Duodenal mucosa (tissue), 2 donors: ENCODE data around the gene ORMDL2.
"Not testable (repeated sequence)": the region's sequence is repeated elsewhere in the genome, so short reads cannot be mapped to it uniquely, and the experiment has no call there.

ENCODE experiments used
- H3K27ac ChIP-seq: one replicate; pipeline ENCODE4 v1.7.0; 2013; ENCODE audit warnings: low read depth, low read length
- H3K27me3 ChIP-seq, 2 donors: one replicate each; pipeline ENCODE4 v1.7.0; 2013; ENCODE audit warnings: low read length in 2 of 2, control low read depth in 1 of 2; ENCODE audit not compliant: insufficient read depth in 2 of 2, control insufficient read depth in 1 of 2
- H3K36me3 ChIP-seq, 2 donors: one replicate each; pipeline ENCODE4 v1.7.0; 2013; ENCODE audit warnings: low read length in 2 of 2, control low read depth in 1 of 2; ENCODE audit not compliant: insufficient read depth in 2 of 2, control insufficient read depth in 1 of 2
- H3K4me1 ChIP-seq, 2 donors: one replicate each; pipeline ENCODE4 v1.7.0; 2013; ENCODE audit warnings: low read length in 2 of 2, control low read depth in 1 of 2; ENCODE audit not compliant: insufficient read depth in 2 of 2, control insufficient read depth in 1 of 2
- H3K4me3 ChIP-seq, 2 donors: one replicate each; pipeline ENCODE4 v1.7.0; 2013; ENCODE audit warnings: low read length in 2 of 2, low read depth in 1 of 2
- H3K9ac ChIP-seq, 2 donors: one replicate each; pipeline ENCODE4 v1.7.0; 2013; ENCODE audit warnings: low read length in 2 of 2, low read depth in 1 of 2
- H3K9me3 ChIP-seq, 2 donors: one replicate each; pipeline ENCODE4 v1.7.0; 2013; ENCODE audit warnings: low read length in 2 of 2, control low read depth in 1 of 2; ENCODE audit not compliant: control insufficient read depth in 1 of 2

ORMDL2 gene

DNA sequence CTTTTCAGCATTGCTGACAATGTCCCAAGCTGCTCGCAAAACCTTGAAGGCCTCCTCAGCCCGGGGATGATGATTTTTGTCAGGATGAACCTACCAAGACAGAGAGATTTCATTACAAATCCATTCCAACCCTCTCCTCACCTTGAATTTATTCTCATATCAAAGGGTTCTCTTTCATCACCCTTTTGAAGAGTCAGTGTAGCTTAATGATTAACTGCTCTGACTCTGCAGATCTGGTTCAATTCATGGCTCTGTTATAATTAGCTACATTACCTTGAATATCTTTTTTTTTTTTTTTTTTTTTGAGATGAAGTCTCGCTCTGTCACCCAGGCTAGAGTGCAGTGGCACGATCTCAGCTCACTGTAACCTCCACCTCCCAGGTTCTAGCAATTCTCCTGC is 5.6 kb downstream of the ORMDL2 start:
- H3K27me3 ChIP-seq, result no peaks in the 10 kb centered on the region
- H3K36me3 ChIP-seq, result peaks cover 20 to 48% of the 10 kb centered on the region in 2 donors
- H3K4me1 ChIP-seq, result peaks cover 49 to 54% of the 10 kb centered on the region in 2 donors
- H3K9me3 ChIP-seq, result no peaks in the 10 kb centered on the region
- no peak overlapping the region for H3K27ac ChIP-seq
- no peak overlapping the region for H3K4me3 ChIP-seq
- no peak overlapping the region for H3K9ac ChIP-seq

DNA sequence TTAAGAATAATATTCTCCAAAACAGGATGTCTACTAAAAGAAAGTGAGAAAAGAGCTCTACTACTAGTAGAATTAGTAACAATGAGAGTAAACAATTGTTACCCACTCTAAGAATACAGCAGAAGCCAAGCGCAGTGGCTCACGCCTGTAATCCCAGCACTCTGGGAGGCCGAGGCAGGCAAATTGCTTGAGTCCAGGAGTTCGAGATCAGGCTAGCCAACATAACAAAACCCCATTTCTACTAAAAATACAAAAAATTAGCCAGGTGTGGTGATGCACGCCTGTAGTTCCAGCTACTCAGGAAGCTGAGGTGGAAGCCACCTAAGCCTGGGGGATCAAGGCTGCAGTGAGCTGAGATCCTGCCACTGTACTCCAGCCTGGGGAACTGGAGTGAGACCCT is 6.9 kb downstream of the ORMDL2 start:
- Histone ChIP-seq H3K27me3 (no peaks in the 10 kb centered on the region), H3K4me1 (peaks cover 41 to 46% of the 10 kb centered on the region in 2 donors), H3K4me3 (no peak overlapping the region), H3K9ac (no peak overlapping the region), H3K9me3 (no peaks in the 10 kb centered on the region), H3K27ac (no peak overlapping the region), H3K36me3 (peaks cover 14 to 41% of the 10 kb centered on the region in 2 donors)

DNA sequence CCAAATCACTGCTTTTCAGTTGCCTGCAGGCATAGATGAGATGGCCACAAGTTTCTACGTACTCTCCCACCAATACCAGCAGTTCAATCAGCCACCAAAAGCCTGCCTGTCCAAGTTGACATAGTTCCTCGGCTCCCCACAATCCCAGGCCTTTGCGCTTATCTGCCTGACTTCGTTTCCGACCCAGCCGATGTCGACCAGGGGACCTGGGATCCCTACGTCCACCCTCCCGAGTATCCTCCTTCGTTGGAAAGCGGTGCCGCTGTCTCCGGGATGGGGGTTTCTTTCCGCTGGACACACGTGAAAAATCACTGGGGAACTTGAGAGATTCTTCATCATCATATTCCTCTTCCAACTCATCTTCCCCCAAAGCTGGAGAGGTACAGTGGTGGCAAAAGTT is 10.0 kb downstream of the ORMDL2 start:
- peaks cover 3 to 10% of the 10 kb centered on the region in 2 donors for H3K36me3 ChIP-seq
- no peaks in the 10 kb centered on the region for H3K9me3 ChIP-seq
- no peaks in the 10 kb centered on the region for H3K27me3 ChIP-seq
- peak overlapping the region in 1 of 2 donors; percentile 48 for H3K4me3 ChIP-seq
- no peak overlapping the region for H3K27ac ChIP-seq
- H3K9ac ChIP-seq, result peak overlapping the region in 1 of 2 donors; percentile 25
- peaks cover 43 to 50% of the 10 kb centered on the region in 2 donors for H3K4me1 ChIP-seq

DNA sequence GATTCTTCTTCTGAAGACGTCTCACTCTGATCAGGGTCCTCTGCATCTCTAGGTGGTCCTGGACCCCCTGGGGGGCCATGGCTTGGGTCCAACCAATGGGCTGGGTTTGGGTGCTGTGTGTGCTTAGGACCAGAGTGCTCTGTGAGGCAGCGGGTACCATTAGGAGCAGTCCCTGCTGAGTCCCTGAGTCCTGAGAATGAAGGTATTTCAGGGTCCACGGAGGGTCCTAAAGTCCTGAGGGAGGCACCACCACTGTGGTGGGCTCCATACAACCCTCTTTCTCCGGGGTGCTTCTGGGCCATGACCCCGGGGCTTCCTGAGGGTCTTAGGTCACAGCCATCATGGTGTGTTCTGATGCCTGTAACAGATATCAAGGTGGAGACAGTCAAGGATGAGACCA is 10.5 kb downstream of the ORMDL2 start:
- Histone ChIP-seq H3K36me3 (peaks cover 3 to 5% of the 10 kb centered on the region in 2 donors), H3K4me1 (peaks cover 40 to 45% of the 10 kb centered on the region in 2 donors), H3K4me3 (peak overlapping the region; percentile 82 to 95), H3K9ac (peak overlapping the region; percentile 8 to 70), H3K27ac (no peak overlapping the region), H3K9me3 (no peaks in the 10 kb centered on the region), H3K27me3 (no peaks in the 10 kb centered on the region)

DNA sequence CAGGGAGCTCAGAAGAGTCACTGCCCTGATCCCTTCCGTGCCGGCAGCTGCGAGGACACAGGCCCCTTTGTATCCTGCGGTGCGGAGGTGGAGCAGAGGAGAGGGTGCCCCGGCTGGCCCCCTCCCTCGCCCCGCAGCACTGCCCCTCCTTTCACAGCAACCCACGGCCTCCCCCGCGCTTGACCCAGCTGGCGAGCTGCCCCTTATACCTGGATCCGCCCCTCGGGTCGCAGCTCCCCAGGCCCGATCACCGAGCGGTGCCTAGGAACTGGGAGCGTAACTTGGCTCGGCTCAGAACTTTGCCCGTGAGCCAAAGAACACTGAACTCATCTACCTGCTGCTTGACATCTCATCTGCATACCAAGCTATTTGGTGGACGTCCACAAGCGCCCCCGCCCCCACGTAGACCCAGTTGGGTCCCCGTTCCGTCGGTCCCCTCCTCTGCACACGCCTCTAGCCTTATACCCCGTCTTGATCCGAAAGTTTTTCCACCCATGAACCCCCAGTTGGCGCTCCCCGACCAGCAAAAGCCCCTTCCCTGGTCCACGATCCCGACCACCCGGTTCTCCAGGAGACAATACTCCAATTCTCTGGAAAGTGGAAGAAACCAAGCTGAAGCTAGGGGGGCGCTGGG is 12.2 kb downstream of the ORMDL2 start:
- peaks cover 24 to 36% of the 10 kb centered on the region in 2 donors for H3K4me1 ChIP-seq
- no peaks in the 10 kb centered on the region for H3K9me3 ChIP-seq
- H3K27ac ChIP-seq, result peak overlapping the region; percentile 93

DNA sequence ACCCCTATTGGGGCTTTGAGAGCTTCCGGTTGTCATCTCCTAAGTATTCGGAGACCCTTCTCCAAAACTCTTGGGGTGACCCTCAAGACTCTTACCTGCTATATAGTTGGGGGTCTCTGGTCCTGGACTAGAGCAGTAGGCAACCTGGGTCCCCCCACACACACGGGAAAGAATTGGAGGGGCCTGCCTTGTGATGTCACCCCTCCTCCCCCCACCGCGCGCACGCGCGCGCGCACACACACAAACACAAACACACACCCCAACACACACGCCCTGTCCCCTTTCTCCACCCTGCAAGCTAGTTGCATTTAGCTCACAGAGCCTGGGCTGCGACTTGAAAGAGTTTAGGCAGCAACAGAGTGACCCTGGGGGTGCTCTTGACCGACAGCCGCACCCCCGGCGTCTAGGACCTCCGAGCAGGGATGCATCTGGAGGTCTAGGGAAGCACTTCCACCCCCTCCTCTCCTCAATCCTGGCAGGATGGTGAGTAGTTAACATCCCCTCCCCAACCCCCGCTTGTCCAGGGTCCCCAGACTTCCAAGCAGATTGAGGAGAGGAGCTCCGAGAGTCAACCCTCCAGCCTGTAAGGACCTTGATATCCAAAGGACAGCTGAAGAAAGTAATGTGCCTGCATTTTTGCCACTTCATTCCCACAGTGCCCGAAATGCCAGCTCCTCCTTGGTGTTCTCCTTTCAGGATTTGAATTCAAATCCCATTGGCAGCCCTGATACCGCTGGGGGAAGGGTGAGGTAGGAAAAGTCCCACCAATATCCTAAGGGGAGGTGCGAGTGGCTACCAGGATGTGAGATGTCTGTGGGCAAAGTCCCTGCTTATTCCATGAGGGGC is 13.0 kb downstream of the ORMDL2 start:
- Histone ChIP-seq H3K4me3 (peak overlapping the region; percentile 95 to 98), H3K27ac (peak overlapping the region; percentile 93), H3K4me1 (peaks cover 19 to 35% of the 10 kb centered on the region in 2 donors), H3K9ac (peak overlapping the region; percentile 91 to 94), H3K9me3 (no peaks in the 10 kb centered on the region), H3K36me3 (peaks cover 3 to 7% of the 10 kb centered on the region in 2 donors), H3K27me3 (no peaks in the 10 kb centered on the region)

More for the DNA sequence above, 12.2 kb downstream of the ORMDL2 start:
- peaks cover 3 to 7% of the 10 kb centered on the region in 2 donors for H3K36me3 ChIP-seq
- H3K27me3 ChIP-seq, result no peaks in the 10 kb centered on the region
- peak overlapping the region; percentile 91 to 94 for H3K9ac ChIP-seq
- peak overlapping the region; percentile 95 to 98 for H3K4me3 ChIP-seq

DNA sequence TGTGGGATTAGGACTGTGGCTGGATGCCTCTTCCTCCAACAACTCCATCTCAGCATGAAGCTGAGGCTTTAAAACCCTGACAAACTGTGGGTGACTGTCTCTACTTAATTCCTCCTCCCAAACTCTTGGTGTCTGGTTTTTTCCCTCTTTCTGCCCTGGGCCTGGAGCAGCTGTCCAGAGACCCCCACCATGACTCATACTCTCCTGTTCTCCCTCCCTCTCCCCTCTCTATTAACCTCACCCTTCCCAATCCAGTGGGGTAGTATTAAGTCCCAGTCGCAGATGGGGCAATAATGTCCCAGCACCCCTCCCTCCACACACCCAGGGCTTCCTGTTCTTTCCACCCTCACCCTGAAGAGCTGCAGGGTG is 13.6 kb downstream of the ORMDL2 start:
- Histone ChIP-seq H3K36me3 (peaks cover 0 to 7% of the 10 kb centered on the region in 2 donors), H3K4me1 (peaks cover 18 to 32% of the 10 kb centered on the region in 2 donors), H3K27ac (no peak overlapping the region), H3K4me3 (peak overlapping the region; percentile 95 to 98), H3K9ac (peak overlapping the region; percentile 91 to 94), H3K9me3 (no peaks in the 10 kb centered on the region), H3K27me3 (no peaks in the 10 kb centered on the region)

DNA sequence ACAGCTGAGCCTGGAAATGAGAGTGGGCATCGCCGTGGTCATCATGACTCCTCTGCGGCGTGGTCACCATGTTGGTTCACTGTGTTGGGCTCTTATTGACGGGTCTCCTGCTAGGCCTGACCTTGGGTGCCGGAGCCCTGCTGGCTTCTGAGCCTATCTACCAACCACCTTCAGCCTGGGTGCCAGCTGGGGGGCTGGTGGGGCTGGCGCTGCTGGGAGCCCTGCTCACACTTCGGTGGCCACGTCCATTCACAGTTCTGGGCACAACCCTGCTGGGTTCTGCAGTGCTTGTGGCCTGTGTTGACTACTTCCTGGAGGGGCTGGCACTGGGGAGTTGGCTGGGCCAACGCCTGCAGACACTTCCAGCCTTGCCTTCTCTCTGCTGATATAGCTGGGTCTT is 15.2 kb downstream of the ORMDL2 start:
- H3K9ac ChIP-seq, result no peak overlapping the region
- no peaks in the 10 kb centered on the region for H3K27me3 ChIP-seq
- H3K4me1 ChIP-seq, result peaks cover 7 to 18% of the 10 kb centered on the region in 2 donors
- H3K9me3 ChIP-seq, result no peaks in the 10 kb centered on the region
- H3K27ac ChIP-seq, result no peak overlapping the region
- peaks cover 0 to 4% of the 10 kb centered on the region in 2 donors for H3K36me3 ChIP-seq
- no peak overlapping the region for H3K4me3 ChIP-seq

DNA sequence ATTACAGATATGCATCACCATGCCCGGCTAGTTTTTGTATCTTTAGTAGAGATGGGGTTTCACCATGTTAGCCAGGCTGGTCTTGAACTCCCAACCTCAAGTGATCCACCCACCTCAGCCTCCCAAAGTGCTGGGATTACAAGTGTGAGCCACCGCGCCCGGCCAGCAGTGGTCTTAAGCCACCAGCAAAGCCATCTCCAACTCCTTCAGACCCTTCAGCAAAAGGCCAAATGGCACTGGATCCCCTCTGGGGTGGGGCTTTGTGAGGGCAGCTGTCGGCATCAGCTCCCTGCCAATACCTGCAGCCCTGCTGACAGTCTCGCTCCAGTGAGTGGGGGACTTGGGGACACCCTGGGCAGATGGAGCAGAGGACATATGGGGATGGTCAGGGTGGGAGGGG is 16.6 kb downstream of the ORMDL2 start:
- not testable (repeated sequence) for H3K36me3 ChIP-seq

DNA sequence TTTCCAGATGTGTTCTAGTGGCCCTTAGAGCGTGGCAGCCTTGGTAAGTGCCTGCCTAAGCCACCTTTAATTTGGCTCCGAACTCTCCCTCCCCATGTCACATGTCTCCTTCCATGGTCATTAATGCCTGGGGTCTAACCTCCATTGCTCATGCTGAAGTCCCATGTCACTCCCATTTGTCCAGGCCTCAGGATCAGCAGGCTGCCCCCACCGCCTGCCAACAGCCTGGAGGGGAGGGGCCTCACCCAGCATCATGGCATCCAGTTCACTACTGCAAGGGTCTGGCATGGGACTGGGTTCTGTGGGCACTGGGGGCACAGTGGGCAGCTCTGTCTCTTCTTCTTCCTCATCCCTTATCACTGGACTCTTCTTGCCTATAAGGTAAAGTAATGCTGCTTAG is 20.5 kb downstream of the ORMDL2 start:
- peaks cover 0 to 2% of the 10 kb centered on the region in 2 donors for H3K36me3 ChIP-seq
- H3K9me3 ChIP-seq, result no peaks in the 10 kb centered on the region
- no peaks in the 10 kb centered on the region for H3K27me3 ChIP-seq
- H3K9ac ChIP-seq, result no peak overlapping the region
- H3K4me3 ChIP-seq, result no peak overlapping the region
- H3K27ac ChIP-seq, result no peak overlapping the region
- no peaks in the 10 kb centered on the region for H3K4me1 ChIP-seq

More for the DNA sequence above, 16.6 kb downstream of the ORMDL2 start:
- not testable (repeated sequence) for H3K27me3 ChIP-seq, H3K27ac ChIP-seq, H3K9me3 ChIP-seq, H3K4me3 ChIP-seq, H3K4me1 ChIP-seq, H3K9ac ChIP-seq
